Measurements from ENCODE around the gene NSMF. TPM values are rescaled to one million over a fixed set of nuclear protein-coding genes. Genes with fewer than 3 reads are reported as not detected.

NSMF gene
- total RNA-seq, 2 donors from 2014 or later, result 16.2 to 26.2 TPM

- DNase-seq (ENCODE audit: low spot score), result no peak
- TF ChIP-seq CTCF (IDR thresholded peaks at IDR 0.05), result no peak
- Histone ChIP-seq H3K9me3 (no peaks in the 10 kb centered on the region), H3K27me3 (no peaks in the 10 kb centered on the region), H3K4me1 (peaks cover 0 to 7% of the 10 kb centered on the region in 2 donors), H3K36me3 (no peaks in the 10 kb centered on the region), H3K27ac (no peak overlapping the region), H3K4me3 (no peak overlapping the region)
Measured at GRCh38 chr9:137435381-137435891, 23.7 kb downstream of the NSMF start.

GRCh38 chr9:137434498-137435380, 24.4 kb downstream of the NSMF start:
- no peaks in the 10 kb centered on the region for H3K27me3 ChIP-seq
- TF ChIP-seq CTCF (IDR thresholded peaks at IDR 0.05), result no peak

GRCh38 chr9:137433916-137434431, 25.2 kb downstream of the NSMF start:
- DNase-seq (ENCODE audit: low spot score), result no peak
- Histone ChIP-seq H3K4me3 (no peak overlapping the region), H3K27ac (no peak overlapping the region), H3K4me1 (peaks cover 0 to 7% of the 10 kb centered on the region in 2 donors), H3K36me3 (no peaks in the 10 kb centered on the region), H3K27me3 (no peaks in the 10 kb centered on the region), H3K9me3 (no peaks in the 10 kb centered on the region)
- no peak for TF ChIP-seq CTCF (IDR thresholded peaks at IDR 0.05)

More at GRCh38 chr9:137434498-137435380, 24.4 kb downstream of the NSMF start:
- H3K36me3 ChIP-seq, result no peaks in the 10 kb centered on the region
- no peak overlapping the region for H3K27ac ChIP-seq
- no peaks in the 10 kb centered on the region for H3K9me3 ChIP-seq
- peaks cover 0 to 7% of the 10 kb centered on the region in 2 donors for H3K4me1 ChIP-seq
- no peak for DNase-seq (ENCODE audit: low spot score)
- no peak overlapping the region for H3K4me3 ChIP-seq

- no peaks in the 10 kb centered on the region for H3K36me3 ChIP-seq
Measured at GRCh38 chr9:137433349-137433915, 25.7 kb downstream of the NSMF start.

More at GRCh38 chr9:137433349-137433915, 25.7 kb downstream of the NSMF start:
- Histone ChIP-seq H3K27me3 (no peaks in the 10 kb centered on the region), H3K9me3 (no peaks in the 10 kb centered on the region), H3K4me3 (no peak overlapping the region), H3K27ac (no peak overlapping the region), H3K4me1 (peaks cover 0 to 7% of the 10 kb centered on the region in 2 donors)
- TF ChIP-seq CTCF (IDR thresholded peaks at IDR 0.05), result no peak
- DNase-seq (ENCODE audit: low spot score), result no peak
